EL (cell line): ENCODE results near the gene LAMC1.

Experiments
- DNase-seq: peaks from one replicate; pipeline ENCODE4 v3.0.0-alpha.2; 2016

Gene LAMC1

DNA sequence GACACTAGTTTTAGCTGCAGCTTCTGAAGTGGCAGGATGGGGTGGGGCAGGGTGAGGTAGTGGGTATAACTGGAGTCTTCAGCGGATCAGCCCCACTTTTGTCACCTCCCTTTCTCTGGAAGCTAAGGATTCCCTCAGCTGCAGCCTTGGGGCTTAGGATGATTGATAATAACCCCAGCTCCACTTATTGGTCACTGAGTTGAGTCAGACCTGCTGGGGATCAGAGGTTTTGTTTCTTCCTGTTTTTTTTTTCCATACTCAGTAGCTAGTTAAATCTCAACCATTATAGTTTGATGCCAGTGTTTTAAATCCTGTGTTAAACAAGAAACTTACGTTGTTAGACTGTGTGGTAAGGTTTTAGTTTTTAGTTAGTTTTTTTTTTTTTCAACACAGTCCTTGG is 57.2 kb downstream of the LAMC1 start:
- DNase-seq, result peak; percentile 79

GRCh38 chr1:183081402-183082120 is 58.3 kb downstream of the LAMC1 start:
- DNase-seq, result no peak

- DNase-seq, result no peak
Measured at GRCh38 chr1:183082650-183083049, 59.4 kb downstream of the LAMC1 start.

- no peak for DNase-seq
Measured at GRCh38 chr1:183087001-183087400, 63.8 kb downstream of the LAMC1 start.

DNA sequence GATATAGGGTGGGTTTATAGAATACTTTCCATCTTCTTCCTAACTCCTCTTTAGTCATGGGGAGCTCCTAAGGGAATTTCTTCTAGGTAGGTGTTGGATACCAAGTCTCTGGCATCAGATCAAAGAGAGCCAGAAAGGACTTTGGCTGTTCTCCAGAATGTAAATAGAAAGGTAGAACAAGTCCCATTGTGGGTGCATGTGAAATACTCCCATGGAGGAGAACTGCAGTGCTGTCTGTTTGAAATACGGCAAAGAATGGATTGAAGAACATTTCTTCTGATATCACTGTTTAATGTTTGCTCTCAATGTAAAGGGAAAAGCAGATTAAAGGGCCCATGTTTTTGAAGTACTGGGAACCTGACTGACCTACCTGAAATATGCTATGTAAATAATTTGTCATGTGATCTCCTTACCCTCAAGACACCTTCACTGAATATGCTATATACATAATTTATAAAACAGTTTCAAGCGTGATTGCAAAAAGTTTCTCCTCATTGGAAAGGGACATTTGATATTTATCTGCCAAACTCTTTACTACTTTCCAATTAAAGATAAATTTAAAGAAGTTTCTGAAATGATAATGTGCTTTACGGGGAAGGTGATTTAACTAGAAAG is 65.9 kb downstream of the LAMC1 start:
- no peak for DNase-seq

DNA sequence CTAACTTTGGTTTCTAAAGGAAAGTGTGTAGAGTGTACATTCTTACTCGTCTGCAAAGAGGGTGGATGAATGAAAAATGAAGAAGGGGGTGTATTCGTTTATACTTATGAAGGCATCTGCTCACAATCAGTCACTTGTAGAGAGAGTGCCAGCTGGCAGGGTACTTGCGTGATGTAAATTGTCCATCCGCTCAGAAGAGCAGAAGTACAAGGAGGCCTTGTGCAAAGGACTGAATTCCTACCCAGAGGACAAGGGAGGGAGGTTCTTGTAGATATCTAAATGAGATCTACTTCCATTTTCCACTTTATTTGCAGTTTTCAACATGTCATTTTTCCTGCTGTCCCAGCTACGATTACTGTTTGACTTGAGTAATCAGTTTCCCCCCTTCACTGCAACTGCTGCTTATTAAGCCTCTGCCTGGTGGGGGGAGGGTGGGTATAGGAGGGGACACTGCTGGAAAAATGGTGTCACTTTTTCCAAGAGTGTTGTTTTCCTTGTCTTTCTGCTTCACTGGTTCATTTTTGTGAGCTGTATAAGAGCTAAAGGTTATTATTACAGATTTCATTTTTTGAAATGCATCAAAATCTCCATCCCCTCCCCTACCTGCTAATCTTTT is 67.3 kb downstream of the LAMC1 start:
- no peak for DNase-seq

DNA sequence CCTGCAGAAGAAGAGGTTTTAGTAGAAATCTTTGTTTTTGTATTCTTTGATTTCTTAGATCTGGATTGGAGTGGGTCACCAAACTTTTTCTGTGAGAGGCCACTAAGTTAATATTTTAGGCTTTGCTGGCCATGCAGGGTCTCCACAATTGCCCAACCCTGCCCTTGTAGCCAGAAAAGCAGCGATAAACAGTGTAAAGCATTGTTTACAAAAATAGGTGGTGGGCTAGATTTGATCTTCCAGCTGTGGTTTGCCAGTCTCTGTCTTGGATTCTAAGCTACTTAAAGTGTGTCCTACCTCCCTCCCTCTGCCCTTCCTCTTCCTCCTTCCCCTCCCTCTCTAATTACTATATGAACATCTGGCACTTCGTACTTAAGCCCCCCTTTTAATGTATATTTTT is 68.0 kb downstream of the LAMC1 start:
- DNase-seq, result no peak

DNA sequence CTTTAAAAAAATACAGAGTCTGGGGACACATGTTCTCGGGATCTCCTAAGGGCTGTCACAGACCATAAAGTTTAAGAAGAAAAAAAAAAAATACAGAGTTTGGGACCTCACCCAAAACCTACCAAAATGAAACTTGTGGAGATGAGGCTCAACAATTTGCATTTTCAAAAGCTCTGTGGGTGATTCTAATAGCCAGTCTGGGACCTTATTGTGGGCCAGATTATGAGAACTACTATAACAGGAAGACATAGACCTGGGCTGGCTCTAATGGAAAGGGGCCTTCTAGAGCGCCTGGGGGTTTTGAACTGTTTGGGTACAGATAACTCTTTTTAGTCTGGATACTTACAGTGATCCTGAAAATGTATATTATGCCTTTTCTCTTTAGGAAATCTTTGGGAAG is 69.1 kb downstream of the LAMC1 start:
- no peak for DNase-seq

DNA sequence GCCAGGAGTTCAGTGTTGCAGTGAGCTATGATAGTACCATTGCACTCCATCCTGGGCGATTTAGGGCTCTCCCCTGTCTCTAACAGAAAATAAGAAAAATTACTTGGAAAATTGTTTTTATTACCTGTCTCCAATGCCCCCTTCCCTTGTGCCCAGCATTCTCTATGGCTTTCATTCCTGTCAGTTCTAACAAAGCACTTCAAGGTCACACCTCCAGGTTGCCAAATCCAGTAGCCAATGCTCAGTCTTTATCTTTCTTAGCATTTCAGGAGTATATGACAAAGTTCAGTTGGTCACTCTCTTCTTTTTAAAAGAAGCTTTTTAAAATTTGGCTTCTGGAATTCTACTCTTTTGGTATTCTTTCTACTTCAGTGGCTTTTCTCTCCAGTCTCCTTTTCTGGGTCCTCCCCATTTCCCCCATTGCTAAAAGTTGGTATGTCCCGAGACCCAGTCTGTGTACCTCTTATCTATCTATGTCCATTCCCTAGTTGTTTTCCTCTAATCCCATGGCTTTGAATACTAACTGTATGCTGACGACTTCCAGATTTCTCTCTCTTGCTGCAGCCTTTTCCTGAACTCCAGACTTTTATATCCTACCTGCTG is 69.9 kb downstream of the LAMC1 start:
- no peak for DNase-seq

DNA sequence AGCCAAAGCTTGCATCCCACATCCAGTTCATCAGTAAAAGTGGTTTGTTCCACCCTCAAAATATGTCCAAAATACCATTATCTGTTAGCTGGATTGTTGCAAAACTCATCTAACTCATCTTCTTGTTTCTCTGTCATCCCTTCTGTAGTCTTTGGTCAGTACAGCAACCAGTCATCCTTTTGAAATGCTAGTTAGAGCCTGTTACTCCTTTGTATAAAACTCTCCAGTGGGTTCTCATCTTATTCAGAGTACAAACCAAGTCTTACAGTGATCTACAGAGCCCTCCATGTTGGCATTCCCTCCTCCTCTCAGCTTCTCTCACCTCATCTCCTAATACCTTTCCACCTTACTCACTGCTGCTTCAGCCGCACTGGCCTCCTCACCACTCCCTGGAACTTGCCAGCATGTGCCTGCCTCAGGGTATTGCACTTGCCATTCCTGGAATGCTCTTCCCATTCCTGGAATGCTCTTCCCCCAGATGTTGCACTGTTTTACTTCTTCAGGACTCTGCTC is 70.6 kb downstream of the LAMC1 start:
- peak; percentile 90 for DNase-seq

GRCh38 chr1:183094351-183094750 is 71.1 kb downstream of the LAMC1 start:
- peak; percentile 49 for DNase-seq

DNA sequence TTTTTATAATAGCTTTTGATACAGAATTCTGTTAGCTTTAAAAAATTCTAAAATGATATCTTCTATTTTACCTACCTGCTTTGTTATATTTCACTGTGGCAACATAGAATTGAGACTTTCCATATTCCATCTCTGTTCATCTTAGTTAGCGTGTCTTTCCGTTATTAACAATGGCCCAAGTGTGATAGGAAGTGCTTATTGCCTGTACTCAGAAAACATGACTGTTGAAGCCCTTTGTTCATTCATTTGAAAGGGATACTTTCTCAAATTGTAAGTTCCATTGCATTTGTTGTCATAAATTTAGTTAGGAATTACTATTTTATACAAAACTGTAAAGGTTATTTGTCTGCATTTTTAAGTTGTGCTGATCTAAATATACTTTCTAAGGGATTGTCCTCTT is 73.1 kb downstream of the LAMC1 start:
- DNase-seq, result no peak

GRCh38 chr1:183096894-183097293 is 73.7 kb downstream of the LAMC1 start:
- no peak for DNase-seq

DNA sequence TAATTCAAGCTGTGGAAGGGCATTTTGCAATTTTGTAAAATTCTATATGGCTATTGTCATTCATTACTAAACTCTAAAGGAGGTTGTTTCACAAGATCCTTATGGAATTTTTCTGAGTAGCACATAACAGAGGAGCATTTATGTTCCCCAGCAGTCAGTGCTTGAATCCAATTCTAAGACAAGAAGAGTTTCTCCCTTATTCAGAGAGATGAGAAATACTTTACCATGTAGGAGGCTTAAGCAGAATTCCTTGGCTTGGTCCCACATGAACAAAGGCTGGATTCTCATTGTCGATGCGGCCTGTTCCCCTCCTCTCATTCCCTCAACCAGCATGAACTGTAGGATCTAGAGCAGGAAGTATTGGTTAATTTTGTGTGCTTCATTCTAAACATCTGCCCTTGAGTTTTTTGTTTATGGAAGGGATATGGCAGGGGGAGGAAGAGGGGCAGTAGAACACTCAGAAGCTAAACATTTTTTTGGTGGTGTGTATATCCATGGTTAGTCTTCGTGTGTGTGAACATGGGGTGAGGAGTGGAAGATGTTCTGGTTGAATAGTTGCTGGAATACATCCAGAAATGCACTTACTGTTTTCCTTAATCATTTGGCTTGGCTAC is 74.3 kb downstream of the LAMC1 start:
- DNase-seq, result peak; percentile 55

DNA sequence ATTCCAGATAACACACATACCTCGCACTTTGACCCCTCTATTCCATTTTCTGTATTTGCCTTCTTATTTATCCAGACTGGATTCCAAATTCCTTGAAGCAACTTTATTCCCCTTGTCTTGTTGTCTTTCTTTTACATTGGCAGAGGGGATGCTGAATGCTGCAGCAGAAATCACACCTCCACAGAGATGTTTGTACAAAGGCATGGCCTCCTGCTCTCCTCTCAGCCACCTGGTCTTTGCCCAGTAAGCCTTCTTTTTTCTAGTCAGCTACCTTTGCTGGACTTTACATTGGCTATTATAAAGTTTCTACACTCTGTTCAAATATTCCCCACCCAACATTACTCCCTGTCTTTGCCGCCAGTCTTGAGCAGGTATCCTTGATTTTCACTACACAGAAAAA is 75.1 kb downstream of the LAMC1 start:
- no peak for DNase-seq

- peak; percentile 18 for DNase-seq
Measured at GRCh38 chr1:183100361-183100974, 77.2 kb downstream of the LAMC1 start.

GRCh38 chr1:183101081-183101480 is 77.9 kb downstream of the LAMC1 start:
- no peak for DNase-seq

- peak; percentile 42 for DNase-seq
Measured at GRCh38 chr1:183101841-183102276, 78.6 kb downstream of the LAMC1 start.

DNA sequence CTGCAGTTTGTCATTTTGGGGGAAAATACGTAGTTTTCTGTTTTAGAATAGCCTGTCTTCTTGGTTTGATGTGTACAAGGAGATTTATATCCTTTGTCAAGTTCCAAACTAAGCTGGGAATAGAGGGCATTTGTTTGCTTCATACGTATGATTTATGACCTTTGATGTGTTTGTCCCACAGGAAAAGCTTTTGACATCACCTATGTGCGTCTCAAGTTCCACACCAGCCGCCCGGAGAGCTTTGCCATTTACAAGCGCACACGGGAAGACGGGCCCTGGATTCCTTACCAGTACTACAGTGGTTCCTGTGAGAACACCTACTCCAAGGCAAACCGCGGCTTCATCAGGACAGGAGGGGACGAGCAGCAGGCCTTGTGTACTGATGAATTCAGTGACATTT is 79.9 kb downstream of the LAMC1 start:
- DNase-seq, result no peak

DNA sequence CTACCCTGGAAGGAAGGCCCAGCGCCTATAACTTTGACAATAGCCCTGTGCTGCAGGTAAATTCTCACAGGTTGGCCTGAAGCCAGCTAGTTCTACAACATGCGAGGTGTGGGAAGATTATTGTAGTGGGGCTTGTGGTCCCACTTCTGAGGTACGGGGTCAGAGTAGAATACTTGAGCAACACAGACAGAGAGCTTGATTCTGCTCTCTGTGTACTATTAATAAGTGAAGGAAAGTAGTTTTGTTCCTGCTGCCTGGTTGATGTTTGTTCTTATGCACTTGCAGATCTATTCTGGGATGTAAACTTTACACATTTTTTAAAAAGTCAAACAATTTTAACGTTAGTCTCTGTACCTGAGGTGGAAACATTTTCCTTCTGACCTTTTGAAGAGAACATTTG is 80.4 kb downstream of the LAMC1 start:
- no peak for DNase-seq

- peak; percentile 47 for DNase-seq
Measured at GRCh38 chr1:183105449-183105848, 82.2 kb downstream of the LAMC1 start.

DNA sequence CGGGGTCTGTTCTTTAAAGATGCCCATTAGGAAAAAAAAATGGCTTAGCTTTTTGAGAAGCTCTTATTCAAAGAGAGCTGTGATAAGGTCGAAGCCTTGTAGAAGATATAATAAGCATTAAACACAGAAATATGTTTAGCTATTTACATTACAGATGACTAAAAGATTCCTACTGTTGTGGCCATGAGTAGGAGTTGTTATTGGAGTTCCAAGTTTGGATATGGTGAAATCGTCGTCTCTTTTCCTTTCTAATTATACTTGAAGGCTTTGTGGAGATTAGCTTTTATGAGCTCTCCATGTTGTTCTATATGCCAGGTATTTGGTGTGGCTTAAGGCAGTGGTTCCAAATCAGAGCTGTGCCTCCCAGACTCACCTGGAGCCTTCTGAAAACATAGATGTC is 82.9 kb downstream of the LAMC1 start:
- DNase-seq, result peak; percentile 22

DNA sequence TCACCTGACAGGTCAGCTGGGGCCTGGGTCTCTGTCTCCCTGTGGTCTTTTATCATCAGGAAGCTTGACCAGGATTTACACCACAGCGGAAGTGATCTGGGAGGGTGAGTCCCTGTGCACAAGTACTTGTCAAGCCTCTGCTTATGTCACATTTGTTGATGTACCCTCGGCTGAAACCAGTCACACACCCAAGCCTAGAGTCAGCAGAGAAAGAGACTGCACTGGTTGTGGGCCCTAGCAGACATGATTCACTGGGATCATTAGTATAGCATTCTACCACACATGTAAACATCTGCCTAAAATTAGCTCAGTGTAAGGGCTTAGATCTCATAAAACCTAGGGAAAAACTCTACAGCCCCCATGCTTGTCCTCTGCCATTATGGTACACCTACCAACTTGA is 83.5 kb downstream of the LAMC1 start:
- DNase-seq, result no peak
